HAP-1 (cell line): ENCODE results near the gene DGCR6L.
A peak's percentile ranks its signal among the peaks of the same experiment; 100 is the strongest.
"Not testable (repeated sequence)": the region's sequence is repeated elsewhere in the genome, so short reads cannot be mapped to it uniquely, and the experiment has no call there.

Source experiments
- DNase-seq, 2 experiments: peaks; one replicate each; pipeline ENCODE4 v3.0.0-alpha.2; 2016 to 2020; ENCODE audit warnings: low spot score in 2 of 2
- H3K27me3 ChIP-seq: fragments of 250-450 bp; sonication (Bioruptor Pico); 2 replicates; pipeline ENCODE4 v1.5.1; 2020; ENCODE audit warnings: low read depth, mild to moderate bottlenecking, moderate library complexity
- H3K36me3 ChIP-seq: fragments of 250-450 bp; sonication (Bioruptor Pico); replicated peaks from 2 replicates; pipeline ENCODE4 v1.5.1; 2020; ENCODE audit warnings: mild to moderate bottlenecking
- H3K4me1 ChIP-seq: fragments of 250-450 bp; sonication (Bioruptor Pico); 2 replicates; pipeline ENCODE4 v1.5.1; 2020; ENCODE audit warnings: mild to moderate bottlenecking
- H3K4me3 ChIP-seq: fragments of 250-450 bp; sonication (Bioruptor Pico); 2 replicates; pipeline ENCODE4 v1.5.1; 2020; ENCODE audit warnings: mild to moderate bottlenecking, moderate library complexity
- H3K9me3 ChIP-seq: fragments of 250-450 bp; sonication (Bioruptor Pico); 2 replicates; pipeline ENCODE4 v1.5.1; 2020; ENCODE audit warnings: mild to moderate bottlenecking, moderate library complexity
- in situ Hi-C: fragments of 300-500 bp; cut with MboI; formaldehyde crosslinking; loops from 3 replicates; pipeline ENCODE4 v1.14.3; 2020; ENCODE audit warnings: low sequenced_read_pairs, inconsistent platforms, mixed read lengths

The DGCR6L gene

DNA sequence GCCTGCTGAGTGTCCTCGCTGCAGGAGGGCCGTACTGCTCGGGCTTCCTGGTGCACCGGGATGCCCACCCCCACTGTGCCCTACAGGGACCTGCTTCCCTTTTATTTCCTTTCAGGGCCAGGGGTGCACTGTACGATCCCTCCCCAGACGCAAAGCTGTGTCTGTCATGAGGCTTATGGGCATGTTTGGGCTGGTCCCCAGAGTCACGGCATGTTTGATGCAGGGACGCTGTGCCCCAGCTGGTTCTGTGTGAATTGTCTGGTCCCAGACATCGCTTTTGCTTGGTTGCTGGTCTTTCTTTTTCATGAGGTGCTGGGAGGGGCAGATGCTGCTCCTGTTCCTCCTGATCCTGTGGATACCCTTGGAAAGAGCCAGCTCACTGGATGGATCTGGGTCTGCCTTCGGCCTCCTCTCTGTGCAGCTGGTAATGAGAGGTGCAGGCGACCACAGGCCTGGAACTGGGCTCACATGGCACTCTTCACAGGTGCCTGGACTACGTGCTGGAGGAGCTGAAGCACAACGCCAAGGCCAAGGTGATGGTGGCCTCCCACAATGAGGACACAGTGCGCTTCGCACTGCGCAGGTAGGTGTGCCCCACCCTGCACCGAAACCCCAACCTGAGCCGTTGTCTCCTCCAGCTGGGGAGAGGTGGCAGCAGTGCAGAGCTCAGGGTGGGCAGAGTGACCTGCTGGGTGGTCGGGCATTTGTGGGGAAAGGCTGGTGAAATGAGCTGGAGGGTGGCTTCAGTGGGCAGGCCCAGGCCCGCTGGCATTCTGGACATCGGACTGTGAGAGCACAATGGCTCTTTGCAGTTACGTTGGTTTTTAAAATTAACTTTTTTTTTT lies 10.8 kb downstream of the DGCR6L start:
- H3K27me3 ChIP-seq: not testable (repeated sequence)
- DNase-seq: peak in 1 of 2 experiments; percentile 3

DNA sequence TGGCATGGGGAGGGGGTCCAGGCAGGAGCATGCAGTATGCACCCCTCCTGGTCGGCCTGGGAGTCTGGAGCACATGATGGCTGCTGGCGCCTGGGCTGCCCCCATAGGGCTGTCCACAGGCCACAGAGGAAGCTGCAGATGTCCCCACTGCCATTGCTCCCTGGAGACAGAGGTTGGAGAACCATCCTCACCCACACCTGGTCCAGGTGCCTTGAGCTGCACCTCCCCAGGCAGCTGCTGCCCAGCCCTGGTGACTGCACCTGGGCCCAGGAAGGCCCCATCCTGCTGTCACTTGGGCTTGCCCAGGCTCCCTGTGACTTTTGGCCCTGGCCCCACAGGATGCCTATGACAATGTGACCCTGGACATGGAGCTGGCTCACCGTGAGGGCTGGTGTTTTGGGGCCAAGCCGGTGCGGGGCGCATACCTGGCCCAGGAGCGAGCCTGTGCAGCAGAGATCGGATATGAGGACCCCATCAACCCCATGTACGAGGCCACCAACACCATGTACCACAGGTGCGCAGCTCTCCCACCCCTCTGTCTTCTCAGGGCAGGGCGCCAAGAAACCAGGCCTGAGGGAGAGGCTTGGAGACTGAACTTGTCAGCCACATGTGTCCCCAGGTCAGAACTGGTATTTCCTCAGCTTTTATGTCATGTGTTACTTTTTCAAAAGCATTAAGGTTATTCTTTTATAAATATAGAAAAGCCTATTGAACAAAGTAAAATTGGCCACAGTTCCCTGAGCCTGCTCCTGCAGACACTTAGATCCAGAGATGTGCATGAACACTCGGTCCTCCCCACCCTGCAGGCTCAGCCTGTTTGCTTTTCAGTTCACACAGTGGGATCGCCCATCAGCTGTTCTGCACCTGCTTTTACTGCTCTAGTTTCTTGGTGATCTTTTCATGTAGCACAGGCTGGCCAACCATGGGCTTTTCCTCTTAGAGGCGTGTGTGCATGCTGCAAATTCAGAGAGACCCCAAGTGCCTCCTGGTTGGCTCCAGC lies 12.1 kb downstream of the DGCR6L start:
- in situ Hi-C loops, H3K4me3 ChIP-seq: not testable (repeated sequence)

More for the DNA sequence above, 10.8 kb downstream of the DGCR6L start:
- H3K4me3 ChIP-seq, H3K4me1 ChIP-seq, H3K36me3 ChIP-seq, in situ Hi-C loops, H3K9me3 ChIP-seq: not testable (repeated sequence)

DNA sequence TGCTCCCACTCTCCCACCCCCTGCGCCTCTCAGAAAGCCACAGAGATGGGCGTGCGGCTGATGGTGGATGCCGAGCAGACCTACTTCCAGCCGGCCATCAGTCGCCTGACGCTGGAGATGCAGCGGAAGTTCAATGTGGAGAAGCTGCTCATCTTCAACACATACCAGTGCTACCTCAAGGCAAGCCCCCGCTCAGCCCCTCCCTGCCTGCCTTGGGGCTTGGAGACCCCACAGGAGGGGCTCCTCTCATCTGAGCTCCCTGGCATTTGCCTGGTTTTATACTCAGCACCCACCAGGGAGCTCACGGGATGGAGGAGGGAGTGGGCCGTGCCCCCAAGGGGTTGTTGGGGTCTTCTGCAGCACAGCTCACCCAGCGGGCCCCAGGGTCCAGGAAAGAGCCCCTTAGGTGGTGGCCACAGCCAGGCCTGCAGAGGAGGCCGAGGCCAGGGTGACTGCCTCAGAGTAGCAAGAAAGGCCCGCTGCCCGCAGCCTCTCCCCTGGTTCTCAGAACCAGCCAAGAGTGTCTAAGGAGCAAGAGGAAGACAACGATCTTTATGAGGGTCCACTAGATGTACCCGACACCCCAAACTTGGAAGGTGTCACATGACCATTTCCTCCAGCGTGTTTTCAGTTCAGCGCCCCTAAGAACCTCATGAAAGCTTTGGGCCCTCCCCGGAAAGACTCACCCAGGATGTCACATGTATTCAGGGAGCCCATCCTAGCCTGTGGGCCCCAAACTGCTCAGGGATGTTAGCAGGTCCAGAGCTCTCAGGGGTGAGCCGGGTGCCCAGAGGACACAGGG lies 13.0 kb downstream of the DGCR6L start:
- in situ Hi-C loops, H3K4me3 ChIP-seq, H3K4me1 ChIP-seq, H3K36me3 ChIP-seq, DNase-seq, H3K27me3 ChIP-seq, H3K9me3 ChIP-seq: not testable (repeated sequence)

More for the DNA sequence above, 12.1 kb downstream of the DGCR6L start:
- H3K27me3 ChIP-seq, H3K36me3 ChIP-seq, H3K9me3 ChIP-seq, H3K4me1 ChIP-seq: not testable (repeated sequence)
- peak in 1 of 2 experiments; percentile 3 for DNase-seq

DNA sequence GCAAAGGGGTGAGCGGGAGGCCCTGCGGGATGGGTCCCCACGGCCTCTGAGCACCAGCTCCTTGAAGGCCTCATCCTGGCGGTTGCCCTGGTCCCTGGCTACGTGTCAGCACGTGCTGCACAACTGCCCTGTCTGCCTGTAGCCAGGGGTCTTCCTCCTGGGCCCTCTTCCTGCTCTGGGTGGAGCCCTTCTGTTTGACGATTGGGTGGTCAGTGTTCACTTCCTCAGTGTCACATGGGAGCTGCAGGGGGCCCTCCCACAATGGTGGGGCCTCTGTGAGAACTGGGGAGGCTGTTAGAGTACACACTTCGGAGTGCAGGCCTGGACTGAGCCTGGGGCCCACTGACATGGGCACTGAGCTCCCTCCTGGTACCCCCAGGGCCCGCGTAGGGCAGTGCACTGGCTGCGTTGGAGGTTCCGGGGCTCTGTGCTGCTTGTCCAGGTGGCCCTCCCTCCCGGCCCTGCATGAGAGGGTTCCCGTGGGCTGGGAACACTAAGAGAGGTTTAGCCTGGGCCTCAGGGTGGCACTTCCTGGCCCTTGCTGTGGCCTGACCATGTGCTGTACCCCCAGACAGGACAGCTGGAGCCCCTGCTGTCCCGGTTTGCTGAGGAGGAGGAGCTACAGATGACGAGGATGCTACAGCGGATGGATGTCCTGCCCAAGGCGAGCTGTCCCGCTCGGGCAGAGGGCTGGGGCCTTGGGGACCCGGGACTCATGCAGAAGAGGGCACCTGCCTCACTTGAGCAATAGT lies 13.8 kb downstream of the DGCR6L start:
- Histone ChIP-seq H3K9me3 (no peaks in the 10 kb centered on the region), H3K27me3 (0 out of 2 replicates have a peak, but pooled peaks cover under 1% of the 10 kb centered on the region), H3K4me3 (no peak overlapping the region), H3K36me3 (no peaks in the 10 kb centered on the region), H3K4me1 (no peaks in the 10 kb centered on the region)
- no peak for DNase-seq
- in situ Hi-C loops: no loop called here

DNA sequence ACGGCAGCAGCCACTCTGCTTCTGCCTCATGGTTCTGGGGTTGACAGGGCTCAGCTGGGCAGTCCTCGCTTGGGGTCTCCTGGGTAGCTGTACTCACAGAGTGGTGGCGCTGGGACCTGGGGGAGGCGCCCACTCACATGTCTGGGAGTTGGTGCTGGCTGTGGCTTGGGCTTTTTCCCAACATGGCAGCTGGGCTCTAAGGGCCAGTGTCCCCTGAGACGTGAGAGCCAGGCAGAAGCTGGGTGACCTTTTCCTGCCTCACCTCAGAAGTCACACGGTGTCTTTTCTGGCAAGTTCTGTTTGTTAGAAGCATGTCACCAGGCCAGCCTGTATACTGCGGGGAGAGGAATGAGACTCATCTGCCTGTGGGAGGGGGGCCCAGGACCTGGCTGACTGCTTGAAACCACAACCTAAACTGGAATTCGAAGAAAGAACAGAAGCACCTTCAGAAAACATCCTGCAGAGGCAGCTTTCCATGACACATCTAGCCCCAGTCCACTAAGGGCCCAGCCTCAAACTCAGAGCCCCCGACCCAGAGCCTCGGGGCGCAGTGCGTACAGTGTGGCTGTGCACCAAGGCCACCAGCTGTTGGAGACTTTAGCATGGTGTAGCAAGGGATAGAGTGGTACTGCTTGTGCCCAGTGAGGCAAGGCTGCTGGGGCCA lies 14.5 kb downstream of the DGCR6L start:
- H3K4me1 ChIP-seq, H3K36me3 ChIP-seq, H3K27me3 ChIP-seq, H3K9me3 ChIP-seq, in situ Hi-C loops, H3K4me3 ChIP-seq, DNase-seq: not testable (repeated sequence)

DNA sequence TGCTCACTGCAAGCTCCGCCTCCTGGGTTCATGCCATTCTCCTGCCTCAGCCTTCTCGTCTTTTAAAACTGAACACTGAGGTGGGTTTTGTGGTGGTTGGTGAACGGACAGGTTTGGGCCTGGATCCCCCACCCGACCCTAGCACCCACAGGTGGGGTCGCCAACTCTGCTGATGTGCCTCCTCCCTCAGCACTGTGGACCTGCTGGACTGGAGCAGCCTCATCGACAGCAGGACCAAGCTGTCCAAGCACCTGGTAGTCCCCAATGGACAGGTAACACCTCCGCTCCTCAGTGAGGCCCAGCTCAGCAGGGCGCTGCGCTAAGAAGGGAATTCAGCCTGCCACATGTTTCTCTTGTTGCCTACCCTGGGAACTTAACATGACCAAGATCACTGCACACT lies 15.2 kb downstream of the DGCR6L start:
- no peak for DNase-seq
- Histone ChIP-seq H3K9me3 (no peaks in the 10 kb centered on the region), H3K4me1 (no peaks in the 10 kb centered on the region), H3K4me3 (no peak overlapping the region), H3K27me3 (0 out of 2 replicates have a peak, but pooled peaks cover 3% of the 10 kb centered on the region), H3K36me3 (no peaks in the 10 kb centered on the region)
- in situ Hi-C loops: no loop called here

DNA sequence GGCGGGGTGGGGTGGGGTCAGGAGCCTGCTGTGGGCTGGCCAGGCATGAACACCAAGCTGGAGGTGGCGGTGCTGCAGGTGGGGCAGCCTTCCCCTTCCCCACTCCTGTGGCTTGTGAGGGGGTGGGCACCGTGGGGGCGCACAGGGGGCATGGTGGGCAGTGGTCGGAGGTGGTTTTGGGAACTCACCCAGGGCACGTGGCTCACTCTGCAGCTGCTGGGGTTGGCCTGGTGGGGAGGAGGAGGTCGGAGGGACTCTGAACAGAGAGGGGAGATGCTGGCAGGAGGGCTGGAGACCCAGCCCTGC lies 16.7 kb downstream of the DGCR6L start:
- H3K9me3 ChIP-seq, H3K4me3 ChIP-seq, H3K4me1 ChIP-seq, in situ Hi-C loops, DNase-seq, H3K36me3 ChIP-seq, H3K27me3 ChIP-seq: not testable (repeated sequence)

DNA sequence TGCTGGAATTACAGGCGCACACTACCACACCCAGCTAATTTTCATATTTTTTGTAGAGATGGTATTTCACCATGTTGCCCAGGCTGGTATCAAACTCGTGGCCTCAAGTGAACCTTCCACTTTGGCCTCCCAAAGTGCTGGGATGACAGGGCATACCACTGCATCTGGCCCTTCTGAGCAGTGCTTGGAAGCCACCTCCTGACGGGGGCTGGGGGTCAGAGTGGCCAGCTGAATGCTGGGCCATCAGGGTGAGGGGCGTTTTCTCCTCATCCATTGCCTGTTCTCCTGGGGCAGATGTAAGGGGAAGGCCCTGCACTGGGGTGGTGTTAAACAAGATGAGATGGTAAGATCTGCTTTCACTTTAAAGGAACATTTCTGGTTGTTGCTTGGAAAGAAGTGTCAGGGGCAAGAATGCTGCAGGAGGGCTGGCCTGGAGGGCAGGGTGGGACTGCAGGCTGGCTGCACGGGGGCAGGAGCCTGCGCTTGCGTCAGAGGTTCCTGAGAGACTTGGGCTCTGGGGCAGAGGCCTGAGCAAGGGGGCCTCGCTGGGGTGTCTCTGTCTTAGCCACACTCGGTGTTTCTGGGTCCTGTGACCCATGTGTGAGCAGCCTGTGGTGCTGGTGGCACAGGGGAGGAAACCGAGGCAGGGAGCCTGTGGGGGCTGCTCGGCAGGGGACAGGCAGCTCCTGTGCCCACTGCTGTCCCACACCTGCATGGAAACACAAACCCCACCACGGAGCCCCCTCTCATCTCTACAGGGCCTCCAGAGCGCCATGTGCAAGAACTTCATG lies 17.2 kb downstream of the DGCR6L start:
- Histone ChIP-seq H3K36me3 (no peaks in the 10 kb centered on the region), H3K4me1 (no peaks in the 10 kb centered on the region), H3K4me3 (no peak overlapping the region), H3K9me3 (no peaks in the 10 kb centered on the region), H3K27me3 (0 out of 2 replicates have a peak, but pooled peaks cover 3% of the 10 kb centered on the region)
- DNase-seq: no peak
- in situ Hi-C loops: no loop called here

DNA sequence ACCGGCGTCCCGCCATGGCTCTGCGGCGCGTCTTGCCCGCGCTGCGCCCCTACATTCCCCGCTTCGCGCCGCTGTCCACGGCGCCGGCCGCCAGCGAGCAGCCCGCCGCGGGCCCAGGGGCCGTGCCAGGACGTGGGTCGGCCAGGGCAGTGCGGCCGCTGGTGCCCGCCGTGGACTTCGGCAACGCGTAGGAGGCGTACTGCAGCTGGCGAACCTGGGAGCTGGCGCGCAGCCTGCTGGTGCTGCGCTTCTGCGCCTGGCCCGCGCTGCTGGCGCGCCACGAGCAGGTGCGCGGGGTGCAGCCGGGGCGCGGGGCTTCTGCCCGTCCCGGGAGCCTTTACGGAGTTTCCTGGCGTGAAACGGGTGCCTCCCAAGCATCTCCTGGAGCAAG lies 20.1 kb downstream of the DGCR6L start:
- Histone ChIP-seq H3K9me3 (no peaks in the 10 kb centered on the region), H3K4me1 (no peaks in the 10 kb centered on the region), H3K4me3 (peak overlapping the region; percentile 10; the same call in 1 of the 2 replicates), H3K27me3 (0 out of 2 replicates have a peak, but pooled peaks cover 3% of the 10 kb centered on the region), H3K36me3 (no peaks in the 10 kb centered on the region)
- DNase-seq: no peak
- in situ Hi-C loops: loop anchor here (25.0 kb wide), 1 partner anchor 337 kb away; no protein-coding TSS in a partner anchor

DNA sequence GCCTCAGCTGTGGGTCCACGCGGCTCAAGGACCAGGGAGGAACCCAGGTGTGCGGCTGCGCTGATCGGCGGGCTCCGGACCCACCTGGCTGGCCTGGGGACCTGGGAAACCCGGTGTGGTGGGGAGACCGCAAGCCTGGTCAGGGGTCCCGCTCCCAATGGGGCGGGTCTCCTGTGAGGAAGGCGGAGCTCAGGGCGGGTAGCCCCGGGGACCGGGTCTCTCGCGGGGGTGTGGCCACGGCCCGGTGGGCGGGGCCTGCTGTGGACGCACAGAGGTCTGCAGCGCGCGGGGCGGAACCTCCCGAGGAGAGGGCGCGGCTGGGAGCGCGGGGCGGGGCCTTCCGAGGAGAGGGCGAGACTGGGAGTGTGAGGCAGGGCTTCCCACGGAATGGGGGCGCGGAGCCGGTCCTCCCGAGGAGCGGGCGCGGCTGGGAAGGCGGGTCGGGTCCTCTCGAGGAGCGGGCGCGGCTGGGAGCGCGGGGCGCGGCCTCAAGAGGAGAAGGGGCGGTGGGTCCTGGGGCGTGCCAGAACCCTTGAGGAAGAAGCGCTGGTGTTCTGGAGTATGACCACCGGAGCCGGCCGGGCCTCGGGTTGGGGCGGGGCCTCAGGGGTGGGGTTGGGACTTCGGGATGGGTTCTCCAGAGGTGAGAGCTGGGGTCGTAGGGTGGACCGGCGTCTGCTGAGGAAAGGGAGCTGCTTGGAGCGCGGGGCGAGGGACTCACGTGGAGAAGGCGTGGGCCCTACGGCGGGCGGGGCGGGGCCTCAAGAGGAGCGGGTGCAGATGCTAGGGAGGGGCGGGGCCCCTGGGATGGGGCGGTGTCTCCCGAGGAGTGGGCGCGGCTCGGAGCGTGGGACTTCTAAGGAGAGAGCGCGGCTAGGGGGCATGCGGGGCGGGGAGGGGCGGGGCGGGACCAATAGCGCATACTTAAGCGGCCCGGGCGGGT lies 20.8 kb downstream of the DGCR6L start:
- Histone ChIP-seq H3K4me3 (peak overlapping the region; percentile 35), H3K4me1 (no peaks in the 10 kb centered on the region), H3K9me3 (no peaks in the 10 kb centered on the region), H3K36me3 (no peaks in the 10 kb centered on the region), H3K27me3 (0 out of 2 replicates have a peak, but pooled peaks cover 3% of the 10 kb centered on the region)
- in situ Hi-C loops: loop anchor here (25.0 kb wide), 1 partner anchor 337 kb away; no protein-coding TSS in a partner anchor
- DNase-seq: peak; percentile 83 to 96
